Stimulated activated memory B cell treated with anti-CD40 and anti-IgM and Interleukin-4, amounts not matched to agents 10 μg/mL and 1 μg/mL and 100 μg/mL, for 72 hours (primary cell): Measurements from ENCODE around the gene RPL19.
"Not testable (repeated sequence)": the region's sequence is repeated elsewhere in the genome, so short reads cannot be mapped to it uniquely, and the experiment has no call there.

ENCODE experiments used
- ATAC-seq: fragments of 150-1000 bp; cut with Tn5 transposase; 2 replicates; pipeline ENCODE4 v1.10.0; 2021
- H3K27ac Mint-ChIP-seq: one replicate; pipeline ENCODE4 v1.8.0; 2022; ENCODE audit warnings: mild to moderate bottlenecking, mixed read lengths
- H3K27me3 Mint-ChIP-seq: one replicate; pipeline ENCODE4 v1.8.0; 2022; ENCODE audit warnings: mixed read lengths
- H3K36me3 Mint-ChIP-seq: one replicate; pipeline ENCODE4 v1.8.0; 2022; ENCODE audit warnings: mixed read lengths
- H3K4me1 Mint-ChIP-seq: one replicate; pipeline ENCODE4 v1.8.0; 2022; ENCODE audit warnings: mixed read lengths
- H3K4me3 Mint-ChIP-seq: one replicate; pipeline ENCODE4 v1.8.0; 2022; ENCODE audit warnings: mild to moderate bottlenecking, moderate library complexity, mixed read lengths
- H3K9me3 Mint-ChIP-seq: one replicate; pipeline ENCODE4 v1.8.0; 2022; ENCODE audit warnings: mixed read lengths

Gene RPL19

GRCh38 chr17:39236981-39237441 is 36.9 kb downstream of the RPL19 start:
- H3K36me3 Mint-ChIP-seq: no peaks in the 10 kb centered on the region
- ATAC-seq: no peak
- H3K4me3 Mint-ChIP-seq: no peak overlapping the region
- H3K9me3 Mint-ChIP-seq: no peaks in the 10 kb centered on the region
- H3K4me1 Mint-ChIP-seq: peaks cover 27% of the 10 kb centered on the region
- H3K27ac Mint-ChIP-seq: no peak overlapping the region
- peaks cover 11% of the 10 kb centered on the region for H3K27me3 Mint-ChIP-seq

GRCh38 chr17:39237586-39237985 is 37.5 kb downstream of the RPL19 start:
- H3K9me3 Mint-ChIP-seq: no peaks in the 10 kb centered on the region
- no peak overlapping the region for H3K4me3 Mint-ChIP-seq
- H3K27me3 Mint-ChIP-seq: peaks cover 6% of the 10 kb centered on the region
- H3K36me3 Mint-ChIP-seq: no peaks in the 10 kb centered on the region
- H3K4me1 Mint-ChIP-seq: peaks cover 22% of the 10 kb centered on the region
- no peak for ATAC-seq
- H3K27ac Mint-ChIP-seq: peak overlapping the region; percentile 73

GRCh38 chr17:39238311-39238972 is 38.4 kb downstream of the RPL19 start:
- H3K27ac Mint-ChIP-seq: peak overlapping the region; percentile 73

GRCh38 chr17:39239640-39240314 is 39.7 kb downstream of the RPL19 start:
- peaks cover 14% of the 10 kb centered on the region for H3K27me3 Mint-ChIP-seq
- H3K36me3 Mint-ChIP-seq: no peaks in the 10 kb centered on the region
- peaks cover 38% of the 10 kb centered on the region for H3K4me1 Mint-ChIP-seq
- H3K9me3 Mint-ChIP-seq: no peaks in the 10 kb centered on the region
- H3K4me3 Mint-ChIP-seq: no peak overlapping the region
- H3K27ac Mint-ChIP-seq: peak overlapping the region; percentile 20
- ATAC-seq: peak; percentile 66

More at GRCh38 chr17:39238311-39238972, 38.4 kb downstream of the RPL19 start:
- H3K4me3 Mint-ChIP-seq: peak overlapping the region; percentile 44
- peak; percentile 84 for ATAC-seq
- peaks cover 25% of the 10 kb centered on the region for H3K4me1 Mint-ChIP-seq
- H3K27me3 Mint-ChIP-seq: peaks cover 10% of the 10 kb centered on the region
- no peaks in the 10 kb centered on the region for H3K9me3 Mint-ChIP-seq
- no peaks in the 10 kb centered on the region for H3K36me3 Mint-ChIP-seq

- Mint-ChIP-seq H3K9me3 (no peaks in the 10 kb centered on the region), H3K4me1 (peaks cover 42% of the 10 kb centered on the region), H3K27ac (no peak overlapping the region), H3K4me3 (no peak overlapping the region), H3K36me3 (no peaks in the 10 kb centered on the region), H3K27me3 (peaks cover 14% of the 10 kb centered on the region)
- no peak for ATAC-seq
Observed at GRCh38 chr17:39240631-39241030, 40.5 kb downstream of the RPL19 start.

GRCh38 chr17:39243155-39243554 is 43.1 kb downstream of the RPL19 start:
- H3K4me1 Mint-ChIP-seq: peaks cover 40% of the 10 kb centered on the region
- H3K27ac Mint-ChIP-seq: no peak overlapping the region
- H3K9me3 Mint-ChIP-seq: no peaks in the 10 kb centered on the region
- H3K36me3 Mint-ChIP-seq: no peaks in the 10 kb centered on the region
- no peak for ATAC-seq
- peaks cover 14% of the 10 kb centered on the region for H3K27me3 Mint-ChIP-seq
- H3K4me3 Mint-ChIP-seq: no peak overlapping the region

- Mint-ChIP-seq H3K36me3 (no peaks in the 10 kb centered on the region), H3K27ac (no peak overlapping the region), H3K9me3 (no peaks in the 10 kb centered on the region), H3K27me3 (peaks cover 14% of the 10 kb centered on the region), H3K4me1 (peaks cover 31% of the 10 kb centered on the region), H3K4me3 (peak overlapping the region; percentile 33)
- peak; percentile 88 for ATAC-seq
Observed at GRCh38 chr17:39244016-39244599, 44.0 kb downstream of the RPL19 start.

GRCh38 chr17:39244600-39245570 is 44.8 kb downstream of the RPL19 start:
- Mint-ChIP-seq H3K36me3 (no peaks in the 10 kb centered on the region), H3K27ac (no peak overlapping the region), H3K4me3 (peak overlapping the region; percentile 16), H3K4me1 (peaks cover 24% of the 10 kb centered on the region), H3K27me3 (peaks cover 14% of the 10 kb centered on the region), H3K9me3 (no peaks in the 10 kb centered on the region)
- peak; percentile 82 for ATAC-seq

GRCh38 chr17:39246274-39246673 is 46.2 kb downstream of the RPL19 start:
- no peak for ATAC-seq
- peaks cover 20% of the 10 kb centered on the region for H3K4me1 Mint-ChIP-seq

GRCh38 chr17:39250076-39250475 is 50.0 kb downstream of the RPL19 start:
- peaks cover 21% of the 10 kb centered on the region for H3K36me3 Mint-ChIP-seq
- not testable (repeated sequence) for H3K27ac Mint-ChIP-seq, H3K27me3 Mint-ChIP-seq, H3K9me3 Mint-ChIP-seq, ATAC-seq, H3K4me1 Mint-ChIP-seq, H3K4me3 Mint-ChIP-seq

More at GRCh38 chr17:39246274-39246673, 46.2 kb downstream of the RPL19 start:
- Mint-ChIP-seq H3K27me3 (peaks cover 14% of the 10 kb centered on the region), H3K36me3 (no peaks in the 10 kb centered on the region), H3K27ac (no peak overlapping the region), H3K9me3 (no peaks in the 10 kb centered on the region), H3K4me3 (no peak overlapping the region)

GRCh38 chr17:39251997-39252396 is 51.9 kb downstream of the RPL19 start:
- ATAC-seq: no peak
- Mint-ChIP-seq H3K4me3 (no peak overlapping the region), H3K36me3 (peaks cover 31% of the 10 kb centered on the region), H3K27me3 (no peaks in the 10 kb centered on the region), H3K4me1 (no peaks in the 10 kb centered on the region), H3K9me3 (no peaks in the 10 kb centered on the region), H3K27ac (no peak overlapping the region)

GRCh38 chr17:39252788-39253460 is 52.8 kb downstream of the RPL19 start:
- H3K9me3 Mint-ChIP-seq: no peaks in the 10 kb centered on the region
- no peaks in the 10 kb centered on the region for H3K27me3 Mint-ChIP-seq
- H3K27ac Mint-ChIP-seq: no peak overlapping the region
- peaks cover 38% of the 10 kb centered on the region for H3K36me3 Mint-ChIP-seq
- no peaks in the 10 kb centered on the region for H3K4me1 Mint-ChIP-seq
- no peak for ATAC-seq
- no peak overlapping the region for H3K4me3 Mint-ChIP-seq
